KMS-11 (cell line): ENCODE results near the gene MTNR1B.

ENCODE experiments used
- H2AFZ ChIP-seq: fragments of 200-600 bp; sonication (generic); 2 replicates; pipeline ENCODE4 v1.6.1; 2016; ENCODE audit warnings: antibody characterized with exemption, mixed run types, low read depth
- H3K27ac ChIP-seq: fragments of 200-600 bp; sonication (generic); 2 replicates; pipeline ENCODE4 v1.6.1; 2016; ENCODE audit warnings: mild to moderate bottlenecking, mixed run types
- H3K27me3 ChIP-seq: fragments of 200-600 bp; sonication (generic); 2 replicates; pipeline ENCODE4 v1.6.1; 2017; ENCODE audit warnings: mild to moderate bottlenecking, low read depth, mixed run types, moderate library complexity; ENCODE audit not compliant: insufficient read depth
- H3K36me3 ChIP-seq: fragments of 200-600 bp; sonication (generic); 2 replicates; pipeline ENCODE4 v1.6.1; 2017; ENCODE audit warnings: mild to moderate bottlenecking, mixed run types; ENCODE audit not compliant: insufficient read depth
- H3K4me1 ChIP-seq: fragments of 200-600 bp; sonication (generic); 2 replicates; pipeline ENCODE4 v1.6.1; 2016; ENCODE audit warnings: mild to moderate bottlenecking, low read depth, mixed run types; ENCODE audit not compliant: poor library complexity, severe bottlenecking
- H3K4me2 ChIP-seq: fragments of 200-600 bp; sonication (generic); 2 replicates; pipeline ENCODE4 v1.7.0; 2016; ENCODE audit warnings: mild to moderate bottlenecking, mixed run types
- H3K4me3 ChIP-seq: fragments of 200-600 bp; sonication (generic); IDR thresholded peaks from 2 replicates; pipeline ENCODE4 v1.6.1; 2017; ENCODE audit warnings: low read depth, low read length, mixed read lengths; ENCODE audit not compliant: insufficient read depth
- H3K79me2 ChIP-seq: fragments of 200-600 bp; sonication (generic); 2 replicates; pipeline ENCODE4 v1.6.1; 2016; ENCODE audit warnings: low read depth, mixed run types; ENCODE audit not compliant: insufficient read depth
- H3K9ac ChIP-seq: fragments of 200-600 bp; sonication (generic); 2 replicates; pipeline ENCODE4 v1.6.1; 2016; ENCODE audit warnings: mild to moderate bottlenecking, mixed run types
- H4K20me1 ChIP-seq: fragments of 200-600 bp; sonication (generic); 2 replicates; pipeline ENCODE4 v1.6.1; 2016; ENCODE audit warnings: mild to moderate bottlenecking, mixed run types; ENCODE audit not compliant: insufficient read depth
- TF ChIP-seq, protein P1 (sequence below): fragments of 200-600 bp; sonication (generic); conservative IDR thresholded peaks from 2 replicates; pipeline ENCODE4 v1.6.1; 2017; ENCODE audit warnings: low read depth, mild to moderate bottlenecking, antibody characterized with exemption, low read length, moderate library complexity, mixed read lengths

The MTNR1B gene

DNA sequence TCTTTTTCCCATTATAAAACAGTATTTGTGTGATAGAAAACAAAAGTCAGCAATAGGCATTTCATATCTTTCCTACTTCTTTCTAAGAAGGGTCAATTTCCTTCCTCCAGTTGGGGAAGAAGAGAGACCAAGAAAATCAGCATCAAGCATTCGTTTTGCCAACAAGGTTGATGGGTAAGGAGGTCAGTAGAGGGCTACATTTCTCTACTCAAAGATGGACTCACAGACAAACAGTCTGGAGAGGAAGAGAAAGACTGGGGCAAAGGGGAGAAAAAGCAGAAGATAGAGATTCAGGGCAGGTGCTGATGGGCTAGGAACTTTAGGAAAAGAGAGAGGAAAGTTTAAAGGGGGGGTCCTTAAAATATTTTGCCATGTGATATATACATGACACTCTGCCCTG lies 8.6 kb upstream of the MTNR1B start:
- H3K9ac ChIP-seq, result no peak overlapping the region
- H3K79me2 ChIP-seq, result no peaks in the 10 kb centered on the region
- no peak overlapping the region for H2AFZ ChIP-seq
- no peak overlapping the region for H3K27ac ChIP-seq
- H4K20me1 ChIP-seq, result no peaks in the 10 kb centered on the region
- peaks cover 2% of the 10 kb centered on the region for H3K4me1 ChIP-seq
- H3K36me3 ChIP-seq, result no peaks in the 10 kb centered on the region
- no peaks in the 10 kb centered on the region for H3K27me3 ChIP-seq
- TF ChIP-seq, protein P1, sequence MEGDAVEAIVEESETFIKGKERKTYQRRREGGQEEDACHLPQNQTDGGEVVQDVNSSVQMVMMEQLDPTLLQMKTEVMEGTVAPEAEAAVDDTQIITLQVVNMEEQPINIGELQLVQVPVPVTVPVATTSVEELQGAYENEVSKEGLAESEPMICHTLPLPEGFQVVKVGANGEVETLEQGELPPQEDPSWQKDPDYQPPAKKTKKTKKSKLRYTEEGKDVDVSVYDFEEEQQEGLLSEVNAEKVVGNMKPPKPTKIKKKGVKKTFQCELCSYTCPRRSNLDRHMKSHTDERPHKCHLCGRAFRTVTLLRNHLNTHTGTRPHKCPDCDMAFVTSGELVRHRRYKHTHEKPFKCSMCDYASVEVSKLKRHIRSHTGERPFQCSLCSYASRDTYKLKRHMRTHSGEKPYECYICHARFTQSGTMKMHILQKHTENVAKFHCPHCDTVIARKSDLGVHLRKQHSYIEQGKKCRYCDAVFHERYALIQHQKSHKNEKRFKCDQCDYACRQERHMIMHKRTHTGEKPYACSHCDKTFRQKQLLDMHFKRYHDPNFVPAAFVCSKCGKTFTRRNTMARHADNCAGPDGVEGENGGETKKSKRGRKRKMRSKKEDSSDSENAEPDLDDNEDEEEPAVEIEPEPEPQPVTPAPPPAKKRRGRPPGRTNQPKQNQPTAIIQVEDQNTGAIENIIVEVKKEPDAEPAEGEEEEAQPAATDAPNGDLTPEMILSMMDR, result no peak
- H3K4me2 ChIP-seq, result no peak overlapping the region
- no peak overlapping the region for H3K4me3 ChIP-seq

DNA sequence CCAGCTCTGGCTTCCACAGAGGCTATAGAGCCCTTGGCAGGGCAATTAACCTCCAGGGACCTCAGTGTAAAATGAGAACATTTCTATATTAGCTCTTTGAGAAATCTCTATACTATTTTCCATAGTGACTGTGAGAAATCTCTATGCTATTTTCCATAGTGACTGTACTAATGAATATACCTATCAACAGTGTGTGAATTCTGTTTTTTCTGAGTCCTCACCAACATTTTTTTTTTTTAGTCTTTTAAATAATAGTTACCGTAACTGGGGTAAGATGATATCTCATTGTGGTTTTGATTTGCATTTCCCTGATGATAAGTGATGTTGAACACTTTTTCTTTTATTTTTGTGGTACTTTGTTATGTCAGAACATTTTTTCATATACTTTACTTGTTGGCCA lies 7.0 kb upstream of the MTNR1B start:
- Histone ChIP-seq H4K20me1 (no peaks in the 10 kb centered on the region), H3K4me1 (no peaks in the 10 kb centered on the region), H3K27ac (no peak overlapping the region), H3K27me3 (no peaks in the 10 kb centered on the region), H3K4me2 (no peak overlapping the region), H3K9ac (no peak overlapping the region), H3K4me3 (no peak overlapping the region), H2AFZ (no peak overlapping the region), H3K79me2 (no peaks in the 10 kb centered on the region), H3K36me3 (no peaks in the 10 kb centered on the region)
- TF ChIP-seq, protein P1, result no peak

- no peak overlapping the region for H3K27ac ChIP-seq
- no peak overlapping the region for H3K9ac ChIP-seq
- H3K4me1 ChIP-seq, result no peaks in the 10 kb centered on the region
Observed at GRCh38 chr11:92964471-92964870, 5.0 kb upstream of the MTNR1B start.

DNA sequence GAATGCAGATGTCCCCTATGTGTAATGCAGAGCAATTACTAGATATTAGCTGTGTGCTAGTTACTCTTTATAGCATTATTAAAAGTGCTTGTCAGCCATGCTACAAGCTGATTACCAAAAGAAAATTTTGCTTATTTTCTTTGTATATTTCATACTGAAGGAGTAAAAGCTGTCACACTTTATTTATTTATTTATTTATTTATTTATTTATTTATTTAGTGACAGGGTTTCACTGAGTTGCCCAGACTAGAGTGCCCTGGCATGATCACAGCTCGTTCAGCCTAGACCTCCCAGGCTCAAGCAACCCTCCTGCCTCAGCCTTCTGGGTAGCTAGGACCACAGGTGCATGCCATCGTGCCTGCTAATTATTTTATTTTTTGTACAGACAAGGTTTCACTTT lies 4.3 kb upstream of the MTNR1B start:
- Histone ChIP-seq H2AFZ (no peak overlapping the region), H3K36me3 (no peaks in the 10 kb centered on the region), H3K27me3 (no peaks in the 10 kb centered on the region), H3K4me1 (no peaks in the 10 kb centered on the region), H3K9ac (no peak overlapping the region), H3K27ac (no peak overlapping the region), H4K20me1 (no peaks in the 10 kb centered on the region), H3K4me2 (no peak overlapping the region), H3K4me3 (no peak overlapping the region), H3K79me2 (no peaks in the 10 kb centered on the region)
- TF ChIP-seq, protein P1, result no peak

More at GRCh38 chr11:92964471-92964870, 5.0 kb upstream of the MTNR1B start:
- no peaks in the 10 kb centered on the region for H3K79me2 ChIP-seq
- no peak overlapping the region for H3K4me2 ChIP-seq
- H3K27me3 ChIP-seq, result no peaks in the 10 kb centered on the region
- TF ChIP-seq, protein P1, result no peak
- no peak overlapping the region for H3K4me3 ChIP-seq
- no peak overlapping the region for H2AFZ ChIP-seq
- no peaks in the 10 kb centered on the region for H4K20me1 ChIP-seq
- H3K36me3 ChIP-seq, result no peaks in the 10 kb centered on the region
